CD4-positive, alpha-beta T cell (primary cell): Measurements from ENCODE around the gene CELF5. TPM values are rescaled to one million over a fixed set of nuclear protein-coding genes. Genes with fewer than 3 reads are reported as not detected.

Experiments
- ATAC-seq: fragments of 200-7000 bp; cut with Tn5 transposase; one replicate; pipeline ENCODE4 v1.10.0; 2022; ENCODE audit warnings: mild to moderate bottlenecking; ENCODE audit not compliant: poor library complexity
- CTCF ChIA-PET: fragments of 350-600 bp; sonication (Branson Sonifier 250); formaldehyde crosslinking; loops from one replicate; lab custom pipeline; 2021; ENCODE audit warnings: antibody characterized with exemption, inconsistent platforms; lab: Charles Lee
- POLR2A ChIA-PET: fragments of 350-600 bp; sonication (Branson Sonifier 250); formaldehyde crosslinking; loops from one replicate; lab custom pipeline; 2021; ENCODE audit warnings: antibody characterized with exemption, inconsistent platforms; lab: Charles Lee
- DNase-seq, 14 experiments: peaks; one replicate each; pipeline ENCODE4 v3.0.0-alpha.2; 2013 to 2020; ENCODE audit warnings: mixed read lengths in 2 of 14
- H3K27ac ChIP-seq, 2 donors: one replicate each; pipeline versions ENCODE4 v1.5.1 to v1.7.0; 2013; ENCODE audit warnings: low read length in 2 of 2, low read depth in 1 of 2, mild to moderate bottlenecking in 1 of 2
- H3K27me3 ChIP-seq, 2 experiments: 1 replicate in 1 of 2; 2 replicates in 1 of 2; pipeline versions ENCODE4 v1.6.1 to v1.7.0; 2013; ENCODE audit warnings: low read length in 2 of 2, control low read depth in 1 of 2, mild to moderate bottlenecking in 1 of 2, moderate library complexity in 1 of 2; ENCODE audit not compliant: insufficient read depth in 2 of 2, control insufficient read depth in 1 of 2
- H3K36me3 ChIP-seq: one replicate; pipeline ENCODE4 v1.6.1; 2013; ENCODE audit warnings: low read length, control low read depth; ENCODE audit not compliant: insufficient read depth
- H3K4me1 ChIP-seq: one replicate; pipeline ENCODE4 v1.6.1; 2013; ENCODE audit warnings: low read length, control low read depth; ENCODE audit not compliant: insufficient read depth
- H3K4me3 ChIP-seq: one replicate; pipeline ENCODE4 v1.5.1; 2013; ENCODE audit warnings: mild to moderate bottlenecking, low read length, moderate library complexity
- H3K9me3 ChIP-seq, 2 experiments: 1 replicate in 1 of 2; 2 replicates in 1 of 2; pipeline versions ENCODE4 v1.6.1 to v1.7.0; 2013; ENCODE audit warnings: low read length in 2 of 2, mild to moderate bottlenecking in 2 of 2, control low read depth in 1 of 2, moderate library complexity in 1 of 2; ENCODE audit not compliant: control insufficient read depth in 1 of 2, insufficient read depth in 1 of 2
- H3K27ac Mint-ChIP-seq: one replicate; pipeline ENCODE4 v1.8.0; 2020; ENCODE audit warnings: mixed read lengths
- H3K27me3 Mint-ChIP-seq: one replicate; pipeline ENCODE4 v1.8.0; 2021; ENCODE audit warnings: mixed read lengths
- H3K36me3 Mint-ChIP-seq: one replicate; pipeline ENCODE4 v1.8.0; 2021; ENCODE audit warnings: low read depth, mixed read lengths
- H3K4me1 Mint-ChIP-seq: one replicate; pipeline ENCODE4 v1.8.0; 2021; ENCODE audit warnings: low read depth, mixed read lengths
- H3K4me3 Mint-ChIP-seq: one replicate; pipeline ENCODE4 v1.8.0; 2020; ENCODE audit warnings: mild to moderate bottlenecking, mixed read lengths
- H3K9me3 Mint-ChIP-seq: one replicate; pipeline ENCODE4 v1.8.0; 2020; ENCODE audit warnings: mixed read lengths
- intact Hi-C, 2 experiments: fragments of 100-400 bp; cut with DNase I in 1 of 2; cut with micrococcal nuclease in 1 of 2; formaldehyde crosslinking; loops; one replicate each; pipeline versions ENCODE4 v1.15.1 to v1.9.0; 2023 to 2025; cut with DNase I, micrococcal nuclease
- total RNA-seq, 174 experiments: library from RNA in 2 of 174; stranded (reverse) in 2 of 174; gene quantifications; one replicate each; pipeline ENCODE4 v1.2.3 and lab custom pipeline; 2021 to 2026
- TF ChIP-seq, protein P1 (sequence below): fragments of 200-600 bp; IDR thresholded peaks from one replicate; pipeline ENCODE4 v1.8.0; 2022; ENCODE audit warnings: antibody characterized with exemption, mild to moderate bottlenecking

Gene CELF5
- total RNA-seq, 2 experiments from 2014 or later = 0.36 TPM

DNA sequence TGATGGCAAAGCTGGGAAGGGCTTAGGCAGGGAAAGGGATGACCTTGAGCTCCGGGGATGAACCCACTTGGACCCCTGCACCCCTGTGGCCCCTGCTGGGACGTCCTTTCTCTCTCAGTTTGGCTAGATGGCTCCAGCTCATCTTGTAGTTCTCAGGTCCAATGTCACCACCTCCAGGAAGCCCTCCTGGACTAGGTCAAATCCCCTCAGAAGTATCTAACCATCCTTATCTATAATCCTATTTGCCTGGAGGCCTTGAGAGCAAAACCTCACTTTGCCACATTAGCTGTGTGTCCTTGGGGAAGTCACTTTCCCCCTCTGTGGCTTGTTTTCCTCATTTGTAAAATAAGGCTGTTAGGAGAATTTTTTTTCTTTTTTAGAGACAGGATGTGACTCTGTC, 99.2 kb downstream of the CELF5 start:
- Mint-ChIP-seq H3K36me3 (no peaks in the 10 kb centered on the region), H3K4me1 (no peaks in the 10 kb centered on the region), H3K4me3 (no peak overlapping the region), H3K27me3 (peaks cover 19% of the 10 kb centered on the region), H3K27ac (no peak overlapping the region), H3K9me3 (no peaks in the 10 kb centered on the region)
- Histone ChIP-seq H3K27ac (no peak overlapping the region), H3K4me1 (no peaks in the 10 kb centered on the region), H3K9me3 (peaks cover 0 to 4% of the 10 kb centered on the region in 2 experiments), H3K4me3 (no peak overlapping the region), H3K36me3 (no peaks in the 10 kb centered on the region), H3K27me3 (peaks cover 3 to 11% of the 10 kb centered on the region in 2 experiments)
- POLR2A ChIA-PET = no interaction called here
- CTCF ChIA-PET = interaction anchor here (3.3 kb wide), 1 partner anchor 106 kb away, joined by 11 read pairs; no protein-coding TSS in a partner anchor
- peak in 1 of 14 experiments; percentile 19 for DNase-seq
- intact Hi-C loops = no loop called here
- no peak for ATAC-seq
- TF ChIP-seq, protein P1, sequence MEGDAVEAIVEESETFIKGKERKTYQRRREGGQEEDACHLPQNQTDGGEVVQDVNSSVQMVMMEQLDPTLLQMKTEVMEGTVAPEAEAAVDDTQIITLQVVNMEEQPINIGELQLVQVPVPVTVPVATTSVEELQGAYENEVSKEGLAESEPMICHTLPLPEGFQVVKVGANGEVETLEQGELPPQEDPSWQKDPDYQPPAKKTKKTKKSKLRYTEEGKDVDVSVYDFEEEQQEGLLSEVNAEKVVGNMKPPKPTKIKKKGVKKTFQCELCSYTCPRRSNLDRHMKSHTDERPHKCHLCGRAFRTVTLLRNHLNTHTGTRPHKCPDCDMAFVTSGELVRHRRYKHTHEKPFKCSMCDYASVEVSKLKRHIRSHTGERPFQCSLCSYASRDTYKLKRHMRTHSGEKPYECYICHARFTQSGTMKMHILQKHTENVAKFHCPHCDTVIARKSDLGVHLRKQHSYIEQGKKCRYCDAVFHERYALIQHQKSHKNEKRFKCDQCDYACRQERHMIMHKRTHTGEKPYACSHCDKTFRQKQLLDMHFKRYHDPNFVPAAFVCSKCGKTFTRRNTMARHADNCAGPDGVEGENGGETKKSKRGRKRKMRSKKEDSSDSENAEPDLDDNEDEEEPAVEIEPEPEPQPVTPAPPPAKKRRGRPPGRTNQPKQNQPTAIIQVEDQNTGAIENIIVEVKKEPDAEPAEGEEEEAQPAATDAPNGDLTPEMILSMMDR = no peak

DNA sequence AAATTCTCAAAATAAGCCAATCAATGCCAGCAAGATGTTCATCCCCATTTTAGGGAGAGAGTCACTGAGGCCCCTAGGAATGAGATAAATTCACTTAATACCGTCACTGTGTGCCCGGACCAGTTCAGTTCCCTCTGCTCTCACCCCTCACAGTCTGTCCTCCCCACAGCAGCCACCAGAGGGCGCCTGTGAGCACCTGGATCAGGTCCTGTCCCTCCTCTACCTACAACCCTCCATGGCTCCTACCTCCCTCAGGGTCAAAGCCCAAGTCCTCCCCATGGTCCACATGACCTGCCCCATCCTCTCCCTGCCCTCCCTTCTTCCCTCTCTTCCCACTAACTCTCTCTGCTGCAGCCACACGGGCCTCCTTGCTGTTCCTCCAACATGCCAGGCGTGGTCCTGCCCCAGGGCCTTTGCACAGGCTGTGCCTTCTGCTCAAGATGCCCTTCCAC, 100.0 kb downstream of the CELF5 start:
- Histone ChIP-seq H3K4me3 (no peak overlapping the region), H3K27ac (no peak overlapping the region), H3K4me1 (no peaks in the 10 kb centered on the region), H3K36me3 (no peaks in the 10 kb centered on the region), H3K27me3 (peaks cover 3 to 11% of the 10 kb centered on the region in 2 experiments), H3K9me3 (peaks cover 0 to 4% of the 10 kb centered on the region in 2 experiments)
- no peaks in the 10 kb centered on the region for H3K9me3 Mint-ChIP-seq
- peaks cover 19% of the 10 kb centered on the region for H3K27me3 Mint-ChIP-seq
- TF ChIP-seq, protein P1 = peak; percentile 65
- H3K27ac Mint-ChIP-seq = no peak overlapping the region
- H3K36me3 Mint-ChIP-seq = no peaks in the 10 kb centered on the region
- H3K4me1 Mint-ChIP-seq = no peaks in the 10 kb centered on the region
- intact Hi-C loops = no loop called here
- ChIA-PET CTCF (interaction anchor here (3.3 kb wide), 1 partner anchor 105 kb away, joined by 11 read pairs; no protein-coding TSS in a partner anchor), POLR2A (no interaction called here)
- H3K4me3 Mint-ChIP-seq = no peak overlapping the region
- ATAC-seq = peak; percentile 76
- DNase-seq = peak; percentile 58 to 81 (median 71)

DNA sequence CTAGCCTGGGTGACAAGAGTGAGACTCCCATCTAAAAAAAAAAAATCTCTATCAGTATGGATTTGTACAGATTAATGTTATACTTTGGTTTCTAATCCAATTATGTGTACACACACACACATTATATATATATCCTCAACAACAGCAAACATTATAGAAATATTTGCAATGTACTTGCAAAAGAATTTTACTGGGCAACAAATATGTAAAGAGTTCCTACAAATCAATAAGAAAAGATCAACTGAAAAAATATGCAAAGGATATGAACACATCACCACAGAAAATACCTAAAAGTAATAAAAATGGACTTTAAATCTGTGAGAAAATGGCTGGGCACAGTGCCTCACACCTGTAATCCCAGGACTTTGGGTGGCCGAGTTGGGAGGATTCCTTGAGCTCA, 101.0 kb downstream of the CELF5 start:
- DNase-seq (no peak), ATAC-seq (no peak)
- H3K36me3 Mint-ChIP-seq = no peaks in the 10 kb centered on the region
- peaks cover 3 to 4% of the 10 kb centered on the region in 2 experiments for H3K27me3 ChIP-seq
- ChIA-PET POLR2A (no interaction called here), CTCF (interaction anchor here (3.3 kb wide), 1 partner anchor 104 kb away, joined by 11 read pairs; no protein-coding TSS in a partner anchor)
- intact Hi-C loops = loop anchor here in 1 of 2 experiments (5.0 kb wide), 1 partner anchor 162 kb away; no protein-coding TSS in a partner anchor
- no peaks in the 10 kb centered on the region for H3K36me3 ChIP-seq
- H3K27me3 Mint-ChIP-seq = peaks cover 14% of the 10 kb centered on the region
- H3K27ac Mint-ChIP-seq = no peak overlapping the region
- peaks cover 0 to under 1% of the 10 kb centered on the region in 2 experiments for H3K9me3 ChIP-seq
- H3K4me3 Mint-ChIP-seq = no peak overlapping the region
- no peaks in the 10 kb centered on the region for H3K9me3 Mint-ChIP-seq
- H3K4me1 ChIP-seq = no peaks in the 10 kb centered on the region
- H3K4me1 Mint-ChIP-seq = no peaks in the 10 kb centered on the region
- TF ChIP-seq, protein P1 = no peak
- no peak overlapping the region for H3K4me3 ChIP-seq
- H3K27ac ChIP-seq = no peak overlapping the region
